HepG2 (cell line): Measurements from ENCODE around the gene CCDC178. TPM values are rescaled to one million over a fixed set of nuclear protein-coding genes. Genes with fewer than 3 reads are reported as not detected.
A peak's percentile ranks its signal among the peaks of the same experiment; 100 is the strongest.

ENCODE experiments used
- ATAC-seq: fragments of 200-7000 bp; cut with Tn5 transposase; 3 replicates; pipeline ENCODE4 v1.9.1; 2020; ENCODE audit warnings: mild to moderate bottlenecking, moderate library complexity
- BruUV-seq: library from RNA; stranded (reverse); fragments of 400-500 nt; replicated peaks from 2 replicates; lab custom pipeline; 2021; lab: Mats Ljungman, UMichigan
- CTCF ChIA-PET: fragments of 300-600 bp; formaldehyde crosslinking; extraction: SDS; loops from one replicate; lab custom pipeline; 2021; ENCODE audit warnings: low total read pairs, inconsistent platforms, low intra/inter-chr PET ratio; lab: Yijun Ruan, JAX
- POLR2A ChIA-PET: fragments of 350-600 bp; sonication (Branson Sonifier 250); formaldehyde crosslinking; loops from one replicate; lab custom pipeline; 2020; ENCODE audit warnings: antibody characterized with exemption, inconsistent platforms; lab: Yijun Ruan, JAX
- DNase-seq: peaks from one replicate; pipeline ENCODE4 v3.0.0-alpha.2; 2015; ENCODE audit warnings: low spot score
- FAIRE-seq: peaks from 3 replicates; lab custom pipeline; 2011; peaks lifted over from hg19 to GRCh38; lab: Jason Lieb, UNC
- H2AFZ ChIP-seq: one replicate; pipeline ENCODE4 v1.6.1; 2011; ENCODE audit warnings: low read length, inconsistent platforms
- H3K27ac ChIP-seq: fragments of 300-600 bp; 3 replicates; pipeline ENCODE4 v1.8.0; 2011; ENCODE audit warnings: mixed run types, mild to moderate bottlenecking, mixed read lengths, low read length, inconsistent platforms; ENCODE audit not compliant: insufficient read depth; ENCODE audit errors: extremely low read length
- H3K27me3 ChIP-seq, 2 experiments: fragments of 200-600 bp in 1 of 2; 2 replicates in 1 of 2; 3 replicates in 1 of 2; pipeline versions ENCODE4 v1.6.0 to v1.8.0; 2011; ENCODE audit warnings: low read length in 2 of 2, mild to moderate bottlenecking in 2 of 2, moderate library complexity in 2 of 2, inconsistent platforms in 1 of 2; ENCODE audit not compliant: insufficient read depth in 2 of 2, control insufficient read depth in 1 of 2
- H3K36me3 ChIP-seq, 2 experiments: fragments of 200-600 bp in 1 of 2; replicated peaks in 1 of 2; 2 replicates in 1 of 2; 3 replicates in 1 of 2; pipeline versions ENCODE4 v1.5.1 to v1.8.0; 2011; ENCODE audit warnings: low read length in 2 of 2, inconsistent platforms in 1 of 2; ENCODE audit not compliant: insufficient read depth in 2 of 2, control insufficient read depth in 1 of 2
- H3K4me1 ChIP-seq: 2 replicates; pipeline ENCODE4 v1.5.1; 2012; ENCODE audit warnings: low read length, inconsistent platforms; ENCODE audit not compliant: insufficient read depth
- H3K4me2 ChIP-seq: 2 replicates; pipeline ENCODE4 v1.6.0; 2011; ENCODE audit warnings: low read depth, low read length, inconsistent platforms
- H3K4me3 ChIP-seq, 3 experiments: fragments of 200-600 bp in 1 of 3; sonication (generic), shearing (Covaris generic) in 1 of 3; replicated peaks in 1 of 3; 2 replicates each; pipeline ENCODE4 v1.5.1; 2011 to 2016; ENCODE audit warnings: low read length in 3 of 3, inconsistent platforms in 2 of 3, low read depth in 2 of 3, mild to moderate bottlenecking in 2 of 3, control low read depth in 1 of 3, mixed read lengths in 1 of 3; ENCODE audit not compliant: insufficient read depth in 1 of 3
- H3K79me2 ChIP-seq: one replicate; pipeline ENCODE4 v1.6.1; 2011; ENCODE audit warnings: low read length, inconsistent platforms; ENCODE audit not compliant: insufficient read depth
- H3K9ac ChIP-seq: 2 replicates; pipeline ENCODE4 v1.6.0; 2011; ENCODE audit warnings: mild to moderate bottlenecking, low read depth, low read length, inconsistent platforms; ENCODE audit not compliant: insufficient read depth
- H3K9me3 ChIP-seq: 2 replicates; pipeline ENCODE4 v1.5.1; 2012; ENCODE audit warnings: mild to moderate bottlenecking, low read length
- H4K20me1 ChIP-seq: 2 replicates; pipeline ENCODE4 v1.6.0; 2011; ENCODE audit warnings: inconsistent platforms, mild to moderate bottlenecking, low read length, moderate library complexity; ENCODE audit not compliant: insufficient read depth
- ATF7 ChIP-seq, 2 experiments: fragments of 450-650 bp in 1 of 2; sonication (generic) in 1 of 2; formaldehyde crosslinking in 1 of 2; IDR thresholded peaks; 2 replicates each; pipeline versions ENCODE4 v1.4.0 to v1.6.1; 2016 to 2020; ENCODE audit warnings: antibody characterized with exemption in 1 of 2, mild to moderate bottlenecking in 1 of 2, missing genetic modification reagents in 1 of 2
- CREB1 ChIP-seq, 2 experiments: fragments of 450-650 bp in 1 of 2; IDR thresholded peaks; 2 replicates each; pipeline ENCODE4 v1.6.1; 2016 to 2017; ENCODE audit warnings: control low read depth in 1 of 2, mild to moderate bottlenecking in 1 of 2, missing compliant biosample characterization in 1 of 2, missing genetic modification characterization in 1 of 2
- IRX3 ChIP-seq: sonication (generic); formaldehyde crosslinking; IDR thresholded peaks from 2 replicates; pipeline ENCODE4 v1.8.1; 2023; ENCODE audit warnings: mild to moderate bottlenecking, low read depth, missing genetic modification reagents, borderline replicate concordance
- KDM4B ChIP-seq: sonication (generic); formaldehyde crosslinking; IDR thresholded peaks from 2 replicates; pipeline ENCODE4 v1.4.0; 2020; ENCODE audit warnings: missing genetic modification reagents
- ZBTB8A ChIP-seq: sonication (generic); formaldehyde crosslinking; IDR thresholded peaks from 2 replicates; pipeline ENCODE4 v1.4.0; 2020; ENCODE audit warnings: mild to moderate bottlenecking, low read depth, missing genetic modification reagents, borderline replicate concordance
- ZNF260 ChIP-seq: sonication (generic); formaldehyde crosslinking; IDR thresholded peaks from 2 replicates; pipeline ENCODE4 v1.4.0; 2020; ENCODE audit warnings: missing genetic modification reagents, low read depth, mild to moderate bottlenecking, borderline replicate concordance
- ZNF460 ChIP-seq: sonication (generic); formaldehyde crosslinking; IDR thresholded peaks from 2 replicates; pipeline ENCODE4 v1.5.1; 2020; ENCODE audit warnings: missing genetic modification reagents, mild to moderate bottlenecking, borderline replicate concordance
- ZNF557 ChIP-seq: sonication (generic); formaldehyde crosslinking; IDR thresholded peaks from 2 replicates; pipeline ENCODE4 v1.4.0; 2020; ENCODE audit warnings: missing genetic modification reagents
- ZNF737 ChIP-seq: sonication (generic); formaldehyde crosslinking; IDR thresholded peaks from 2 replicates; pipeline ENCODE4 v1.5.0; 2020; ENCODE audit warnings: missing genetic modification reagents, mild to moderate bottlenecking, borderline replicate concordance
- WGBS: methylation state at CpG from one replicate; pipeline ENCODE4 v1.1.6; 2017; ENCODE audit warnings: low lambda C conversion rate; 5-methylcytosine and 5-hydroxymethylcytosine counted together
- in situ Hi-C: cut with HindIII; loops from 2 replicates; pipeline ENCODE4 v1.10.0; 2017; ENCODE audit warnings: low pct_unique_long_range_greater_than_20kb; ENCODE audit not compliant: extremely low pct_ligation_motif_present
- intact Hi-C: fragments of 100-400 bp; cut with micrococcal nuclease; formaldehyde crosslinking; loops from one replicate; pipeline ENCODE4 v1.10.0; 2022; ENCODE audit not compliant: unreplicated experiment
- polyA plus RNA-seq, 8 experiments: library from polyadenylated mRNA; depleted of rRNA in 3 of 8; stranded (reverse) in 7 of 8; unstranded in 1 of 8; fragments of >200 nt; fragmentation: Illumina TruSeq in 4 of 8; extraction: Trizol in 4 of 8; gene quantifications; 2 replicates each; pipeline versions ENCODE4 v1.2.1 to v1.2.3, GENCODE V29; 2011 to 2016; ENCODE audit warnings: low read depth in 4 of 8, missing spikeins in 1 of 8, mixed read lengths in 1 of 8; ENCODE audit not compliant: insufficient read depth in 1 of 8
- total RNA-seq, 5 experiments: library from RNA; depleted of rRNA; stranded (reverse); fragments of >200 nt; fragmentation: Illumina TruSeq; extraction: Trizol; gene quantifications; 2 replicates each; pipeline ENCODE4 v1.2.3, GENCODE V29; 2016; ENCODE audit warnings: low read depth in 1 of 5
- TF ChIP-seq, protein P1 (sequence below): sonication (generic); formaldehyde crosslinking; IDR thresholded peaks from 2 replicates; pipeline ENCODE4 v1.5.0; 2020; ENCODE audit warnings: missing genetic modification reagents

The CCDC178 gene
- total and polyA plus RNA-seq, 2 of the 13 experiments (the other 11 are each of a cell fraction or from before 2014, with no cell fraction given): not detected

DNA sequence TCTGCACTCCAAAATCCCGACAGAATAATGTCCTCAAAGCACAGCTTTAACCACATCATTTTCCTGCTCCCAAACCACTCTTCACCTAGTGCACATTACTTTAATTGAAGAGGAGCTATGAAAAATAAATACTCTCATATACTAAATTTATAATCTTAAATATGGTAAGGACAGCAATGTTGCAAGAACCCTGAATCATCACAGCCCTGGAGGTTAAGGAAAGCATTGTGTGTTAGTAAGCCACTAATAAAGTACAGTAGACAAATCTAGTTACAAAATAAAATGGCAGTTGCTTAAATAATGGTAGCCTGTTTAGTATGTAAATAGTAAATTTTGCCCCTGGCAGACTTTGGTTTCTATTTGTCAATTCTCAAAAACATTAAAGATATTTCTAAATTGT, 27.0 kb upstream of the CCDC178 start:
- FAIRE-seq: no peak
- TF ChIP-seq IRX3 (CRISPR knock-in tag): no peak
- TF ChIP-seq ZNF557 (CRISPR knock-in tag): no peak
- no peak for TF ChIP-seq KDM4B (CRISPR knock-in tag)
- TF ChIP-seq ZNF460: no peak
- TF ChIP-seq ZNF260: no peak
- TF ChIP-seq ZBTB8A (CRISPR knock-in tag): no peak
- TF ChIP-seq, all 625 proteins: peak for 0
- ChIA-PET POLR2A (no interaction called here), CTCF (no interaction called here)
- Histone ChIP-seq H3K4me1 (no peaks in the 10 kb centered on the region), H4K20me1 (no peaks in the 10 kb centered on the region), H3K4me3 (no peak overlapping the region), H3K27ac (no peak overlapping the region), H3K36me3 (no peaks in the 10 kb centered on the region), H3K27me3 (no peaks in the 10 kb centered on the region), H3K9ac (no peak overlapping the region), H2AFZ (no peak overlapping the region), H3K9me3 (no peaks in the 10 kb centered on the region), H3K4me2 (no peak overlapping the region), H3K79me2 (no peaks in the 10 kb centered on the region)
- no TSS peak for BruUV-seq
- ATAC-seq (no peak), DNase-seq (no peak)
- 9% methylated on average over 1 of the region's 1 CpG for WGBS
- intact Hi-C loops: no loop called here
- in situ Hi-C loops: no loop called here

DNA sequence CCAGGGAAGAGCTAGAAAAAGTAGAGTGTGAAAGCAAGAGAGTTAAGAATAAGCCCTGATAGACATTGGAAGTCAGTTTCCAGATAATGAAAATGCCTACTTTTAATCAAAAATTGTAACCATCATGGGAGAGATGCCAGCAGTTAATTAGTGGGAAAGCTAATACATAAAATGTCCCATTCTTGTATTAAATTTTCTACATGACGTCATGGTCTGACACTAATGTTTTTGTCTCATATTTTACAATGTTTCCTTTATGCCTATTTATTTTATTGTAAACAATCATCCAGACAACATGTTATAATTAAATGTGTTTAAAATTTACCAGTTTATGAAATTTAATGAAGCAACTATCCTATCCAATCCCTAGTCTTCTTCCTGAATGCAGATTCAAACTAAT, 26.3 kb upstream of the CCDC178 start:
- TF ChIP-seq ZNF737 (no peak), ATF7 (IDR thresholded peaks at IDR 0.05) (peak; percentile 96), ATF7 (CRISPR knock-in tag; IDR thresholded peaks at IDR 0.05) (no peak), CREB1 (IDR thresholded peaks at IDR 0.05) (peak; percentile 90), CREB1 (CRISPR knock-in tag; IDR thresholded peaks at IDR 0.05) (no peak)
- TF ChIP-seq, protein P1, sequence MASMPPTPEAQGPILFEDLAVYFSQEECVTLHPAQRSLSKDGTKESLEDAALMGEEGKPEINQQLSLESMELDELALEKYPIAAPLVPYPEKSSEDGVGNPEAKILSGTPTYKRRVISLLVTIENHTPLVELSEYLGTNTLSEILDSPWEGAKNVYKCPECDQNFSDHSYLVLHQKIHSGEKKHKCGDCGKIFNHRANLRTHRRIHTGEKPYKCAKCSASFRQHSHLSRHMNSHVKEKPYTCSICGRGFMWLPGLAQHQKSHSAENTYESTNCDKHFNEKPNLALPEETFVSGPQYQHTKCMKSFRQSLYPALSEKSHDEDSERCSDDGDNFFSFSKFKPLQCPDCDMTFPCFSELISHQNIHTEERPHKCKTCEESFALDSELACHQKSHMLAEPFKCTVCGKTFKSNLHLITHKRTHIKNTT: no peak
- CTCF ChIA-PET: no interaction called here

More for the DNA sequence above, 26.3 kb upstream of the CCDC178 start:
- intact Hi-C loops (no loop called here), in situ Hi-C loops (no loop called here)
- Histone ChIP-seq H3K27me3 (no peaks in the 10 kb centered on the region), H2AFZ (no peak overlapping the region), H3K79me2 (no peaks in the 10 kb centered on the region), H3K27ac (no peak overlapping the region), H3K4me2 (no peak overlapping the region), H3K36me3 (no peaks in the 10 kb centered on the region), H3K9me3 (no peaks in the 10 kb centered on the region), H4K20me1 (no peaks in the 10 kb centered on the region), H3K4me1 (no peaks in the 10 kb centered on the region), H3K9ac (no peak overlapping the region), H3K4me3 (no peak overlapping the region)
- ATAC-seq (no peak), DNase-seq (no peak), FAIRE-seq (no peak)
- BruUV-seq: no TSS peak
- POLR2A ChIA-PET: no interaction called here
- WGBS: 9% methylated on average over 1 of the region's 1 CpG
